Astrocyte of the cerebellum (primary cell): Measurements from ENCODE around the gene LFNG.

Experiments used
- DNase-seq: peaks from one replicate; pipeline ENCODE4 v3.0.0-alpha.2; 2011; ENCODE audit warnings: low read depth
- H3K4me3 ChIP-seq: 2 replicates; pipeline ENCODE4 v1.5.1; 2011; ENCODE audit warnings: mild to moderate bottlenecking, low read depth, low read length, moderate library complexity
- CTCF ChIP-seq: IDR thresholded peaks from 2 replicates; pipeline ENCODE4 v1.5.1; 2012; ENCODE audit warnings: low read length, low read depth, moderate library complexity, mild to moderate bottlenecking; ENCODE audit errors: missing control alignments
- in situ Hi-C: cut with HindIII; loops from 2 replicates; pipeline ENCODE4 v1.10.0; 2017; ENCODE audit warnings: low sequenced_read_pairs

The LFNG gene

GRCh38 chr7:2493205-2494164, 26.1 kb upstream of the LFNG start:
- no peak for TF ChIP-seq CTCF
- no peak overlapping the region for H3K4me3 ChIP-seq
- in situ Hi-C loops = loop anchor here (10.0 kb wide), 1 partner anchor 59 kb away; no protein-coding TSS in a partner anchor
- DNase-seq = no peak

- no peak for DNase-seq
- TF ChIP-seq CTCF = no peak
- H3K4me3 ChIP-seq = no peak overlapping the region
- in situ Hi-C loops = loop anchor here (5.0 to 10.0 kb wide), 2 partner anchors 58 to 60 kb away; no protein-coding TSS in a partner anchor
Observed at GRCh38 chr7:2494191-2495130, 25.1 kb upstream of the LFNG start.

DNA sequence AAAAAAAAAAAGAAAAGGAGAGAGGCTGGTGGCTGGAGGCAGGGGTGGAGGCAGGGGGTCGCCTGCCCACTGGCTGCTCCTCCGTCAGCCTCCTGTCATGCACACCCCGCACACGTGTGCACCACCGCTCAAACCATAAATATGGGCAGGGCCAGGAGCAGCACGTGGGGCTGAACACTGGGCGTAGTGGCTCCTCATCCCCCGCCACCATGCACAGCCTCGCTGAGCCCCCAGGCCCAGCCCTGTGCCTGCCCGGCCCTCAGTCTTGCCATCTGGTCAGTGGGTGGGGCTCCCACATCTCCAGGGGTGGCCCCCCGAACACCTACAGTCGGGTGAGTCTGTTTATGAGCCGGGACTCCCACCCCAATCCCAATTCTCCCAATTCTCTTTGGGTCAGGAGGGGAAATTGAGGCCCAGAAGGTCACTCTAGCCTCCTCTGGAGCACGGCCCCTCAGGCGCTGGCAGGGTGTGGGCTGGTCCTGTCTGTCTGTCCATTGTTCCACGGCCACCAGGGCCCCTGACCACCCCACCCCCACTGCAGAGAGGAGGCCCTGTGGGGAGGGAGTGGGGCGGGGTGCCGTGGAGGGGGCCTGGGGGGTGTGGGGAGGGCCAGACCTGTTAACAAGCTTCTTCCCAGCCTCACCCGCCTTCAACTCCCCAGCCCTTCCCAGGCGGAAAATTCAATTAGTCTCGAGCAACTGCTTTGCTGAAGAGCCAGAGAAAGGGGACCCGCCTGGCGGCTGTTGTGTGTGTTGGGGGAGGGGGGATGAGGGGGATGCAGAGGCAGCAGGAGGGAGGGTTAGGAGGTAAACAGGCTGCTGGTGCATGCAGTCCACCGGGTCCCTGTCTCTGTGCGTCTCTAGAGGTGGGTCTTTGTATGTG, 23.9 kb upstream of the LFNG start:
- TF ChIP-seq CTCF = no peak
- DNase-seq = no peak
- H3K4me3 ChIP-seq = no peak overlapping the region
- in situ Hi-C loops = loop anchor here (5.0 to 10.0 kb wide), 2 partner anchors 57 to 61 kb away; no protein-coding TSS in a partner anchor

DNA sequence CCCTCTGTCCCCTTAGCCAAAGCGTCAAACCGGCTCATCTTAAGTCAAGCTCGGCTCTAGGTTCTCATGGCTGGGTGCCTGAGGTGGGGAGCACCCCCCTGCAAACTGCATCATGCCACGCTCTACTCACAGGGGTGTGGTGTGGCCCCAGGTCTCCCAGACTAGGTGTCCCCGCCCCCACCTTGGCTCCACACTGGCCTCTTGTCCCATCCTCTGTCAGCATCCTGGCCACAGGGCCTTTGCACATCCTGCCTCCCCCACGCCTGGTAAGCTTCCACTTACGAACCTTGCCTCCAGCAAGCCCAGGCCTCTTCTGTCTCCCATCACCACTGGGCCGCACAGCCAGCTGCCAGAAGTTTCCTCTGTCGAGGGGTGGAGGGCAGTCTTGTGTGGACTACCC, 23.2 kb upstream of the LFNG start:
- no peak overlapping the region for H3K4me3 ChIP-seq
- in situ Hi-C loops = loop anchor here (5.0 to 10.0 kb wide), 2 partner anchors 56 to 62 kb away; no protein-coding TSS in a partner anchor
- no peak for DNase-seq
- no peak for TF ChIP-seq CTCF

- TF ChIP-seq CTCF = no peak
- DNase-seq = no peak
- in situ Hi-C loops = loop anchor here (5.0 to 10.0 kb wide), 2 partner anchors 55 to 62 kb away; no protein-coding TSS in a partner anchor
- H3K4me3 ChIP-seq = no peak overlapping the region
Observed at GRCh38 chr7:2497065-2497464, 22.5 kb upstream of the LFNG start.
